ENCODE results near the gene HYDIN.
"Not testable (repeated sequence)": the region's sequence is repeated elsewhere in the genome, so short reads cannot be mapped to it uniquely, and the experiment has no call there.

GRCh38 chr16:70920661-70921060 lies 309.9 kb downstream of the HYDIN start:
- not testable (repeated sequence) for TF ChIP-seq CTCF, POLR2A (IDR thresholded peaks at IDR 0.05)
